RWPE1 (cell line): ENCODE data around the gene PCDH19.
A peak's percentile ranks its signal among the peaks of the same experiment; 100 is the strongest.

Source experiments
- CTCF ChIA-PET: fragments of 350-600 bp; sonication (Branson Sonifier 250); formaldehyde crosslinking; extraction: SDS; loops from one replicate; lab custom pipeline; 2021; lab: Yijun Ruan, JAX
- POLR2A ChIA-PET: fragments of 400-600 bp; formaldehyde crosslinking; extraction: SDS; loops from one replicate; lab custom pipeline; 2020; ENCODE audit warnings: antibody characterized with exemption; ENCODE audit not compliant: low non-redundant PET; lab: Yijun Ruan, JAX
- DNase-seq: peaks from one replicate; pipeline ENCODE4 v3.0.0; 2012; ENCODE audit warnings: low spot score
- H3K27ac ChIP-seq: fragments of 450-650 bp; 2 replicates; pipeline ENCODE4 v1.5.1; 2017
- TF ChIP-seq, protein P1 (sequence below): fragments of 450-650 bp; conservative IDR thresholded peaks from 2 replicates; pipeline ENCODE4 v1.5.1; 2017; ENCODE audit warnings: low read depth, mild to moderate bottlenecking

Gene PCDH19

GRCh38 chrX:100435726-100436125 lies 25.7 kb upstream of the PCDH19 start:
- no peak for DNase-seq
- no peak overlapping the region for H3K27ac ChIP-seq
- TF ChIP-seq, protein P1, sequence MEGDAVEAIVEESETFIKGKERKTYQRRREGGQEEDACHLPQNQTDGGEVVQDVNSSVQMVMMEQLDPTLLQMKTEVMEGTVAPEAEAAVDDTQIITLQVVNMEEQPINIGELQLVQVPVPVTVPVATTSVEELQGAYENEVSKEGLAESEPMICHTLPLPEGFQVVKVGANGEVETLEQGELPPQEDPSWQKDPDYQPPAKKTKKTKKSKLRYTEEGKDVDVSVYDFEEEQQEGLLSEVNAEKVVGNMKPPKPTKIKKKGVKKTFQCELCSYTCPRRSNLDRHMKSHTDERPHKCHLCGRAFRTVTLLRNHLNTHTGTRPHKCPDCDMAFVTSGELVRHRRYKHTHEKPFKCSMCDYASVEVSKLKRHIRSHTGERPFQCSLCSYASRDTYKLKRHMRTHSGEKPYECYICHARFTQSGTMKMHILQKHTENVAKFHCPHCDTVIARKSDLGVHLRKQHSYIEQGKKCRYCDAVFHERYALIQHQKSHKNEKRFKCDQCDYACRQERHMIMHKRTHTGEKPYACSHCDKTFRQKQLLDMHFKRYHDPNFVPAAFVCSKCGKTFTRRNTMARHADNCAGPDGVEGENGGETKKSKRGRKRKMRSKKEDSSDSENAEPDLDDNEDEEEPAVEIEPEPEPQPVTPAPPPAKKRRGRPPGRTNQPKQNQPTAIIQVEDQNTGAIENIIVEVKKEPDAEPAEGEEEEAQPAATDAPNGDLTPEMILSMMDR: no peak
- ChIA-PET CTCF (no interaction called here), POLR2A (no interaction called here)

DNA sequence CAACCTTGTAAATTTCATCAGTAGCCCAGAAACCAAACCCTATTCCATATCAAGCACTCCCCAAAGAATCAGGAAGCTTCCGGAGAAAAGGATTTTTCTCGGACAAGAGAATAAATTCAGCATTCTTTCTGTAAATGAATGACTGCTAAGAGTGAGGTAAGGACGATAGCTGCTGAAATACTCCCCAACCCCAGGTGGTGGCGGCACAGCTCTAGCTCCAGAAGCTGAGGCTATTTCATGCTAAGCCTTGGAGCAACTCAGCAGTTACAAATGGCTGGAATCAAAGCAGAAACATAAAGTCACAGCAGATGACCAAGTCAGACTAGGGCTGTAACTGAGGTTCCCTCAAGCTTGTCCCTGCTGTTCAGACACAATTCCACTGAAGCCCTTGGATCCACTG lies 13.9 kb upstream of the PCDH19 start:
- DNase-seq: no peak
- no peak overlapping the region for H3K27ac ChIP-seq
- ChIA-PET CTCF (interaction anchor here (0.9 kb wide), 1 partner anchor 11 kb away, joined by 3 read pairs; no protein-coding TSS in a partner anchor), POLR2A (no interaction called here)
- TF ChIP-seq, protein P1: no peak

DNA sequence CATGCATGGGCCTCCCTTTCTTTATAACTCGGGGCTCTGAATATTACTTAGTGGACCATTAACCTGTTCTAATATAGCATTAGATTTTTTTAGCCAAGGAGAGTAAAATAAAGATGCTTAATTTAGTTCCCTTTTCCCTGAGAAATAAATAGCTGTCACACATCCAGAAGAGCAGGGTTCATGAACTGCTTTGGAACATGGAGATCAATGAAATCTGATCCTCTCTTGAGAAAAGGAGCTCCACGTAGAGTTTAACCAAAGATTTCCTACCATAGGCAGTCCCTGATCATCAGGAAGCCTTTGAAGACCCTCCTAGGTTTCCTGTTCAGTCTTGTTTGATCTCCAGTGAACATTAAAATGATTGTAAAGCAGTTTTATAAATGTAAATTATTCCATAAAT lies 8.5 kb upstream of the PCDH19 start:
- ChIA-PET CTCF (no interaction called here), POLR2A (no interaction called here)
- TF ChIP-seq, protein P1: no peak
- DNase-seq: no peak
- H3K27ac ChIP-seq: no peak overlapping the region

GRCh38 chrX:100417681-100418080 lies 7.6 kb upstream of the PCDH19 start:
- ChIA-PET CTCF (no interaction called here), POLR2A (no interaction called here)
- DNase-seq: no peak

DNA sequence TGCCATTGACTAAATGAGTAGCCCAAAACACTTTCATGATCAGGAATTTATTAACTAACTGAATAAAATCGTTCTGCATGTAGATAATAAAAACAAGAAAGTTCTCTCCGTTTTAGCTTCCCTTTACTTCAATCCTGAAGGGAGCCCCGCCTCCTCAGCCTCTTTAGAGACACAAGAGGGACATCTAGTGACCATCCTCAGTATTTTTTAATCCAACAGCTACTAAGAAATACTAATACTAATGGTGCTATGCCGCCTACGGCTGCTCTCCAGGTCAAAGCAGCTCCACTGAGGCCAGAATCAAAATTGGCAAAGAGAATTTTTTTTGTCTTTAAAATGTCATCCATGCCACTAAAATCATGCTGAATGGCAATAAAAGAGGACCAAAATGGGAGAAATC lies 3.2 kb upstream of the PCDH19 start:
- TF ChIP-seq, protein P1: no peak; the same call in 1 of the 2 replicates
- DNase-seq: peak; percentile 30
- no peak overlapping the region for H3K27ac ChIP-seq
- ChIA-PET POLR2A (no interaction called here), CTCF (interaction anchor here (0.5 to 1.1 kb wide), 8 partner anchors 11 to 327 kb away, joined by 3 to 5 read pairs (median 3); no protein-coding TSS in a partner anchor)

More at GRCh38 chrX:100417681-100418080, 7.6 kb upstream of the PCDH19 start:
- TF ChIP-seq, protein P1: no peak
- no peak overlapping the region for H3K27ac ChIP-seq

- POLR2A ChIA-PET: no interaction called here
- no peak overlapping the region for H3K27ac ChIP-seq
- TF ChIP-seq, protein P1: no peak
- CTCF ChIA-PET: interaction anchor here (0.9 kb wide), 1 partner anchor 44 kb away, joined by 5 read pairs; no protein-coding TSS in a partner anchor
- DNase-seq: no peak
These were observed 2.0 kb upstream of the PCDH19 start for GRCh38 chrX:100411802-100412715.
